Central memory CD8-positive, alpha-beta T cell (primary cell): Measurements from ENCODE around the gene FANCC.

ENCODE experiments used
- ATAC-seq: fragments of 150-1000 bp; cut with Tn5 transposase; replicated peaks from 2 replicates; pipeline ENCODE4 v1.10.0; 2022; ENCODE audit warnings: mild to moderate bottlenecking, moderate FRiP score, moderate number of reproducible peaks; ENCODE audit not compliant: poor library complexity, severe bottlenecking; ENCODE audit errors: extremely low read depth
- DNase-seq, 2 donors: peaks; one replicate each; pipeline ENCODE4 v3.0.0; 2021; ENCODE audit warnings: low spot score in 2 of 2
- H3K27ac Mint-ChIP-seq: one replicate; pipeline ENCODE4 v1.8.0; 2022; ENCODE audit warnings: low read depth, mild to moderate bottlenecking, moderate library complexity, mixed read lengths
- H3K27me3 Mint-ChIP-seq: one replicate; pipeline ENCODE4 v1.8.0; 2022; ENCODE audit warnings: mixed read lengths
- H3K36me3 Mint-ChIP-seq: one replicate; pipeline ENCODE4 v1.8.0; 2022; ENCODE audit warnings: mild to moderate bottlenecking, moderate library complexity, mixed read lengths; ENCODE audit not compliant: insufficient read depth
- H3K4me1 Mint-ChIP-seq: one replicate; pipeline ENCODE4 v1.8.0; 2022; ENCODE audit warnings: mixed read lengths
- H3K4me3 Mint-ChIP-seq: one replicate; pipeline ENCODE4 v1.8.0; 2022; ENCODE audit warnings: mild to moderate bottlenecking, moderate library complexity, mixed read lengths
- H3K9me3 Mint-ChIP-seq: one replicate; pipeline ENCODE4 v1.8.0; 2022; ENCODE audit warnings: mixed read lengths

FANCC gene

GRCh38 chr9:95049761-95050160 is 267.7 kb downstream of the FANCC start:
- no peak for ATAC-seq

More at GRCh38 chr9:95049761-95050160, 267.7 kb downstream of the FANCC start:
- peaks cover 14% of the 10 kb centered on the region for H3K27me3 Mint-ChIP-seq
- no peaks in the 10 kb centered on the region for H3K9me3 Mint-ChIP-seq
- H3K27ac Mint-ChIP-seq = no peak overlapping the region
- H3K4me1 Mint-ChIP-seq = peaks cover 5% of the 10 kb centered on the region
- no peak for DNase-seq
- H3K36me3 Mint-ChIP-seq = no peaks in the 10 kb centered on the region
- no peak overlapping the region for H3K4me3 Mint-ChIP-seq
